Left colon (tissue), 2 donors: Measurements from ENCODE around the gene SPSB3. TPM values are rescaled to one million over a fixed set of nuclear protein-coding genes. Genes with fewer than 3 reads are reported as not detected.
"Not testable (repeated sequence)": the region's sequence is repeated elsewhere in the genome, so short reads cannot be mapped to it uniquely, and the experiment has no call there.

Source experiments
- ATAC-seq: fragments of 200-7000 bp; cut with Tn5 transposase; one replicate; pipeline ENCODE4 v1.9.1; 2020; ENCODE audit warnings: mild to moderate bottlenecking, moderate library complexity
- DNase-seq, 2 donors: peaks; one replicate each; pipeline ENCODE4 v3.0.0-alpha.2; 2020
- intact Hi-C, 2 donors: fragments of 100-400 bp; cut with DNase I in 1 of 2; cut with micrococcal nuclease in 1 of 2; formaldehyde crosslinking; loops; one replicate each; pipeline versions ENCODE4 v1.11.2 to v1.14.0; 2022; cut with DNase I, micrococcal nuclease
- total RNA-seq, 2 donors: library from RNA; stranded (reverse); fragmentation: NEBNext Ultra II Directional; extraction: Animal tissue kit (Norgen Biotek cat#: 25700); gene quantifications; one replicate each; pipeline ENCODE4 v1.2.1, GENCODE V29; 2021
- donor health status: DM: no; HTN: no; CAD: no.
- donor health status: DM: yes; HTN: yes; CAD: no.

SPSB3 gene
- total RNA-seq, 2 donors from 2014 or later: 37.9 to 49.1 TPM

DNA sequence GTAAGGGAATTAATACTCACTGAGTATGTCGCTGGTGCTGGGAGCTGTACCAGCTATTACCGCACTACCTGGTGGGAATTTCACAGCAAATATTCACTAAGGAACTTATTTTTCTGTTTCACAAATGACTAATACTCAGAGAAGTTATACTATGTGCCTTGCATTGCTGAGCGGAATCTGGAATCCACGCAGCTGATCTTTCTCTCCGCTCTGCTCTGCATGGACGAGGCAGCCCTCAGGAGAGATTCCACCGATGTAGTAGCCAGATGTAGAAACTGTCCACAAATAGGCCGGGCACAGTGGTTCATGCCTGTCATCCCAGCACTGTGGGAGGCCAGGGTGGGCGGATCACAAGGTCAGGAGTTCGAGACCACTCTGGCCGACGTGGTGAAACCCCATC lies 28.2 kb downstream of the SPSB3 start:
- ATAC-seq (no peak), DNase-seq (no peak)
- intact Hi-C loops: no loop called here

DNA sequence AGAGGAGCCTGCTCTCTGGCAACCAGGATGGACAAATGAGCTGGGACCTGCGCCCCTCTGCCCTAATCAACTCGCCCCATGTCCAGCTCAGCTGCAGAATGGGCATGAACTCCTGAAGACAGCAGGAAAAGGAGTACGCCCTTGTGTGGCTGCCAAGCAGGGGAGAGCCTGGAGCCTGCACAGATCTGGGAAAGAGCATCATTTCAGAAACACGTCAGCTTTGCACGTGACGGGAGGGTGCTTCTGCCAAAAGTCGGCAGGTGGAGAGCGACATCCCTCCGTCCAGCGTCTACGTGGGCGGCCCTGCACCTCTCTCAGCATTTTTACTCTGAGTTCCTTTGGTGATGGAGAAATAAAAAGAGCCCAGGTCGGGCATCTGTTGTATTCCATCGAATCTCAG lies 29.5 kb downstream of the SPSB3 start:
- DNase-seq (no peak), ATAC-seq (no peak)
- intact Hi-C loops: no loop called here

- DNase-seq (no peak), ATAC-seq (no peak)
- intact Hi-C loops: no loop called here
These were observed 30.4 kb downstream of the SPSB3 start for GRCh38 chr16:1751946-1752345.

GRCh38 chr16:1749152-1750117 lies 32.9 kb downstream of the SPSB3 start:
- intact Hi-C loops: no loop called here
- DNase-seq (no peak), ATAC-seq (no peak)

- ATAC-seq (no peak), DNase-seq (no peak)
- intact Hi-C loops: no loop called here
These were observed 34.4 kb downstream of the SPSB3 start for GRCh38 chr16:1747934-1748333.

DNA sequence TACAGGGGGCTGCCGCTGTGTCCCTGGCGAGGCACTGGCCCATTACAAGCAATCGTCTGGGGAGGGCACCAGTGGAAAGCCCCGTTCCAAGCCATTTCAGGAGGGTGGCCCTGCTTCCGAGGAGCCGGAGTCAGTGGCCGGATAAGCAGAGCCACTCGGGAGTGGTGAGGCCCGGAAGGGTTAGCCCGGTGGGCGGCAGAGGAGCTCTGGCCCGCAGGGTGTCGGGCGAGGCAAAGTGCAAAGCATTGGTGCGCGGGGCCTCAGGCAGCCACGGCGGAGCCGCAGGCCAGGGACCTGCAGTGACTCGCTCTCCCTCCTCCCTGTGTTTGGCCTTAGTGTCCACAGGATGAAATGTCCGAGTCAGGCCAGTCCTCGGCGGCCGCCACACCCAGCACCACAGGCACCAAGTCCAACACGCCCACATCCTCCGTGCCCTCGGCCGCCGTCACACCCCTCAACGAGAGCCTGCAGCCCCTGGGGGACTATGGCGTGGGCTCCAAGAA lies 35.6 kb downstream of the SPSB3 start:
- no peak for DNase-seq
- intact Hi-C loops: no loop called here
- ATAC-seq: no peak

- ATAC-seq (no peak), DNase-seq (no peak)
- intact Hi-C loops: no loop called here
These were observed 36.3 kb downstream of the SPSB3 start for GRCh38 chr16:1745900-1746692.

DNA sequence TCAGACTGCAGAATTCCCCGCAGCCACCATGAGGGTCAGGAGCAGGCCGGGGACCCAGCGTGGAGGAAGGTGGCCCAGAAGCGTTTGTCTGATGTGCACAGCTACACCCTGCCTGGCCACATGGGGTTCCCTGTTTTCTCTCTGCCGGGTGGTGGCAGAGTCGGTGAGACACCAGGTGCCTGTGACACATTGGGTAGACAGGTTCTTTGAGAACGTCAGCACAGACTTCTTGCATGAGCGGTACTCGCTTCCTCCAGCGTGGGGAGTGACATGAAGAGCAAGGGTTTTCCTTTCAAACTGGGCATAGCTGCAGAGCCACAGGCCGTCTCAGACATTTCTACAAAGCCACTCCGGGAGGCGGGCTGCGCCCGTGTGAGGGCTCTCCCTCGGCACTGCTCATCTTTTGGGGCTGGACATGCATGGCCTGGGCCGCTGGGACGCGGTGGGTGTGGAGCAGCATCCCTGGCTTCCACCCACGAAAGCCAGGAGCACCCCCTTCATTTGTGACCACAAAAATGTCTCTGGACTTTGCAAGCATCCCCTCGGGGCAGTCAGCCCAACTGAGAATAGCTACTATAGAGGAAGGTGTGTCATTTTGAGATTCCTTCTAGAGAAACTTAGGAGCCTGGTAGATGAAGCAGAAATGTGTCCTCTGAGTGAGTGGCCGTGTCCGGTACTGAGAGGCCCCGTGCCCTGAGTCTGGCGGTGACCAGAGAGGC lies 37.0 kb downstream of the SPSB3 start:
- DNase-seq: no peak
- intact Hi-C loops: no loop called here
- ATAC-seq: no peak

GRCh38 chr16:1744338-1744840 lies 38.0 kb downstream of the SPSB3 start:
- DNase-seq (no peak), ATAC-seq (no peak)
- intact Hi-C loops: no loop called here

- ATAC-seq (no peak), DNase-seq (no peak)
- intact Hi-C loops: no loop called here
These were observed 38.7 kb downstream of the SPSB3 start for GRCh38 chr16:1743376-1744337.

- DNase-seq (no peak), ATAC-seq (no peak)
- intact Hi-C loops: no loop called here
These were observed 40.7 kb downstream of the SPSB3 start for GRCh38 chr16:1741553-1742165.

DNA sequence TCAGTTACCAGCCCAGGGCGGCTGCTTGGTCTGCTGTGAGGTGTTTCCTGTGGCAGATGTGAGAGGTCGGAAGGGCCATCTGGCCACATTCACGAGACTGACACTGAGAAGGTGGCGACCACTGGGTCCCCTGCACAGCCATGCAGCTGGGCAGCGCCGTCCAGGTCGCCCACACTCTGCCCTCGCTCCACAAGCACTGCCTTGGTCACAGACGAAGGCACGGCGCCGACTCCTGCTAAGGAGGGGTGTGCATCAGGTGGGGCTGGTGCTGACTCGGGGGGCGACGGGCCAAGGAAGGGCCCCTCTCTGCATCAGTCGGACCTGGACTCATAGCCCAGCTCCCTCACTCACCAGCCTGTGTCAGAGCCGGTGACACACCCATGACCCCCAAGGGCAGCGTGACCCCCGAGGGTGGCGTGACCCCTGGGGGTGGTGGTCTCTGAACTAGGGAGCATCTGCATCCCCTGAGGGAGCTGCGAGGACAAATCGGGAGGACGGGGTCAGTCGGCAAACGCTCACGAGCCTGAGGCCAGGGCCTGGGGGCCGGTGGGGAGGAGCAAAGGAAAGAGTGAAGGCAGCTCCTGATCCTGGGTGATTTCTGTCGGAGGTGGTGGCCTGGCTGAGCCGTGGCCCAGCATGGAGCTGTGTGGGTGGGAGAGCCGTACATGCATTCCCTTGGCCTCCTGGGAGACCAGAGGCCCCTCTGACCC lies 41.4 kb downstream of the SPSB3 start:
- no peak for ATAC-seq
- intact Hi-C loops: no loop called here
- no peak for DNase-seq

DNA sequence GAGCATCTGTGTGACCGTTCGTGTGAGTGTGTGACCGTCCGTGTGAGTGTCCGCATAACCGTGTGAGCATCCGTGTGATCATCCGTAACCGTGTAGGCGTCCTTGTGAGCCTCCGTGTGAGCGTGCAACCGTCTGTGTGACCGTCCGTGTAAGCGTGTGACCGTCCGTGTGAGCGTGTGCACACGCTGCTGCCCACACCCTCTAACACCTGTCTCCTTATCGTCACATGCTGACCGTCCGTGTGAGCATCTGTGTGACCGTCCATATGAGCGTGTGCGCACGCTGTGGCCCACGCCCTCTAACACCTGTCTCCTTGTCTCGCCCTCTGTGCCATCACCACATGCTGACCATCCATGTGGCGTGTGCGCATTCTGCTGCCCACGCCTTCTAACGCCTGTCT lies 42.1 kb downstream of the SPSB3 start:
- intact Hi-C loops: no loop called here
- ATAC-seq: no peak
- no peak for DNase-seq

- ATAC-seq (no peak), DNase-seq (no peak)
- intact Hi-C loops: no loop called here
These were observed 47.6 kb downstream of the SPSB3 start for GRCh38 chr16:1734816-1735215.

DNA sequence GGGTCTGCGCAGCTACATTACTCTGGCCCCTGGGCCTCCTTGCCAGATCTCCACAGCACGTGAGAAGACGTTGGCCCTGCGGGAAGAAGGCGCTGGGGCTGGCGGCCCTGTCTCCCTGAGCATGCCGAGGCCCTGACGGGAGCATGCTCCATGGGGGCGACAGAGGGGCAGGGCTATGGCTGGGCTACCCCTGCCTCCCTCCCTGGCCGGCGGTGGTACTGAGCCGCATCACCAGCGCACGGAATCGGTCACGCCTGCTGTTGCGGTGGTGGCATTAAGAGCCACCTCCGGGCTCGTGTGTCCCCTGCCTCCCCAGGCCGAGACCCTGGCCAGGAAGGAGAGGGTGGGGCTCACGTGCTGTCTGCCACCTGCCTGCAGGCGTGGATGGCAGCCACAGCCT lies 48.2 kb downstream of the SPSB3 start:
- ATAC-seq (no peak), DNase-seq (no peak)
- intact Hi-C loops: no loop called here

DNA sequence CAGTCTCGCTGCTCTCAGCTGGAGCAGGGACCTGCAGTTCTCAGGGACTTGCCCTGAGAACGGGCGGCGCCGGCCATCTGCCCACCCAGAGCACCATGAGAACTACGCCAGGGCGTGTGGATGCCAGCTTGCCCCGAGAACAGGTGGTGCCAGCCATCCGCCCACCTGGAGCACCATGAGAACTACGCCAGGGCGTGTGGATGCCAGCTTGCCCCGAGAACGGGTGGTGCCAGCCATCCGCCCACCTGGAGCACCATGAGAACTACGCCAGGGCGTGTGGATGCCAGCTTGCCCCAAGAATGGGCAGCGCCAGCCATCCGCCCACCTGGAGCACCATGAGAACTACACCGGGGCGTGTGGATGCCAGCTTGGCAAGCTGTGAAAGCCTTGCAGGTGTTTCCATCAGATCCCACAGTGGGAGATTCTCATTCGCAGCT lies 49.8 kb downstream of the SPSB3 start:
- intact Hi-C loops, ATAC-seq, DNase-seq: not testable (repeated sequence)

DNA sequence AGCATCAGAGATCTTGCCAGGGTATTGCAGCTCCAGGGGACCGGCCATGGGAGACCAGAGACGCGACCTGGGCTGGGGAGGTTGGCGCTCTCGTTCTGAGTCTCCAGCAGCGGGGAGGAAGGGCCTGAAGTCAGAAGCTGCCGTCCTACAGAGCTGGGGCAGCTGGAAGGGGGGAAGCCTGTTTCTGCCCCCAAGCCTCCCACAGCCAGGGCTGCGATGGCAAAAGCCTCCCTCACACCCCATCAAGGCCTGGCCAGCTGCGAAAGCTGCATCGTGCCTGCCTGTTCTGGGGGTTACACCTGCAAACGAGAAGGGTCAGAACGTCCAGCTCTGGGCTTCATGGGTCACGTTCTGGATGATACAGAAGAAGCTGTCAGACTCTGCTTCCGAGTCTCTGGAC lies 50.3 kb downstream of the SPSB3 start:
- no peak for DNase-seq
- no peak for ATAC-seq
- intact Hi-C loops: no loop called here
